Transverse colon (tissue), 3 donors: ENCODE measurements around the gene LRIT3.

Experiments used
- POLR2A ChIP-seq: fragments of 450-650 bp; IDR thresholded peaks from one replicate; pipeline ENCODE4 v1.6.1; 2016; ENCODE audit warnings: antibody characterized with exemption, mild to moderate bottlenecking, moderate library complexity
- TF ChIP-seq, protein P1 (sequence below), 5 experiments: fragments of 200-600 bp in 3 of 5; fragments of 450-650 bp in 2 of 5; sonication (generic) in 3 of 5; IDR thresholded peaks; 1 replicate in 2 of 5; 2 replicates in 3 of 5; pipeline ENCODE4 v1.5.1; 2016 to 2017; ENCODE audit warnings: antibody characterized with exemption in 5 of 5, inconsistent platforms in 3 of 5, mild to moderate bottlenecking in 2 of 5, moderate library complexity in 1 of 5

DNA sequence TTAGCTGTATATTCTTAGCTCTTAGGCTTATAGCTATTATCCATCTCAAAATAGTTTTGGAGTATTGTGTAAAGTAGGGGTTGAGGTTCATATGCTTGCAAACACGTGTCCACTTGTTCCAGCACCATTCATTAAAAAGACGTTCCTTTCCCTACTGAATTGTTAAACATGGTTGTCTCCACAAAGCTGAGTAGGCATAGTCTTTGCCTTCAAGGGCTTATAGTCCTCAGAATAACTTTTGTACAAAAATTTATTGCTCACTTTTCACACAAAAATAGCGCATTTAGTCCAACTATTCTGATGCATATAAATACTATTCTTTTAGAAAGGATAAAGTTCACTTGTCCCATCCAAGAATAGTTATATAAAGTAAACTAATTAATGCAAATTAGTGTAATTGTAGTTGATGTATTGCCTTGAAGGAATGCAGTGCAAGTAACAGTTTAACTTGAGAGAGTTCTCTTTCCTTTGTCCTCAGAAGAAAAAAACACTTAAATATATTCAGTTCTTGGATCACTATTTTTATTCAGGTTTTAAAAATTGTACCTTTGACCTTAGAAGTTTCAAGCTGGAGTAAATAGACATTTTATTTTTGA, 14.1 kb downstream of the LRIT3 start:
- TF ChIP-seq, protein P1, sequence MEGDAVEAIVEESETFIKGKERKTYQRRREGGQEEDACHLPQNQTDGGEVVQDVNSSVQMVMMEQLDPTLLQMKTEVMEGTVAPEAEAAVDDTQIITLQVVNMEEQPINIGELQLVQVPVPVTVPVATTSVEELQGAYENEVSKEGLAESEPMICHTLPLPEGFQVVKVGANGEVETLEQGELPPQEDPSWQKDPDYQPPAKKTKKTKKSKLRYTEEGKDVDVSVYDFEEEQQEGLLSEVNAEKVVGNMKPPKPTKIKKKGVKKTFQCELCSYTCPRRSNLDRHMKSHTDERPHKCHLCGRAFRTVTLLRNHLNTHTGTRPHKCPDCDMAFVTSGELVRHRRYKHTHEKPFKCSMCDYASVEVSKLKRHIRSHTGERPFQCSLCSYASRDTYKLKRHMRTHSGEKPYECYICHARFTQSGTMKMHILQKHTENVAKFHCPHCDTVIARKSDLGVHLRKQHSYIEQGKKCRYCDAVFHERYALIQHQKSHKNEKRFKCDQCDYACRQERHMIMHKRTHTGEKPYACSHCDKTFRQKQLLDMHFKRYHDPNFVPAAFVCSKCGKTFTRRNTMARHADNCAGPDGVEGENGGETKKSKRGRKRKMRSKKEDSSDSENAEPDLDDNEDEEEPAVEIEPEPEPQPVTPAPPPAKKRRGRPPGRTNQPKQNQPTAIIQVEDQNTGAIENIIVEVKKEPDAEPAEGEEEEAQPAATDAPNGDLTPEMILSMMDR (IDR thresholded peaks at IDR 0.05): no peak
- no peak for TF ChIP-seq POLR2A
